T1000 (cell line): ENCODE measurements around the gene ERC2.

Experiments used
- DNase-seq: peaks from one replicate; lab custom pipeline; 2025; ENCODE audit warnings: mixed read lengths; lab: John Stamatoyannopoulos, UW

ERC2 gene

DNA sequence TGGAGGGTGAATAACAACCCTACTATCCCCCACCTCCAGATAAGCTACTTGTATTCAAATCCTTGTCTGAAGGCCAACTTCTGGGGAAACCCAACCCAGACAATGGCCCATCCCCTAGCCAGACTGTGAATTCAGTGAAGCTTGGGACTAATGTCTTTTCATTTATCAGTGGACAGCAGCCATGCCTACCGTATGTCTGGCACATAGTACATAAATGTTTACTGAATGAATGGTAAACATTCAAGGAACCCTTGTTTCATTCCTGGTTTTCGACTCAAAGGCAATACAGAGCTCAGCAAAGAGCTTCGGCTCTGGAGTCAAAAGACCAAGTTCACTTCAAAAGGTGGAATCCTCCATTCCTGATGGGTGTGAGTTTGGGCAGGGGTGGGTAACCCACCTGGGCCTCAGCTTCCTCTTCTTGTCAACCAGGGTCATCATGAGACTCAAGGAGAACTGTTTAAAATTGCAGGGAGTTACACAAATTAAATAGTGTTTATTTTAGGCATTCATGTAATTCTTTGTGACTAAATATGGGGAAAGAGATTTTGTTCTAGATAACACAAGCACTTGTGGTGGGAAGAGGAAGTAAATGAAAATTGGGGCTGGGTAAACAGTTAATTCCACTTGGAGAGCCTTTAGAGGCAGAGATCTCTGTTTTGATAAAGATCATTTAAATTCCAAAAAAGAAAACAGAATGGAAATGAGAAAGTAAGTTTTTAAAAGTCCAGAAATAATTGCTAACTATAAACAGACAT lies 677.5 kb downstream of the ERC2 start:
- no peak for DNase-seq

DNA sequence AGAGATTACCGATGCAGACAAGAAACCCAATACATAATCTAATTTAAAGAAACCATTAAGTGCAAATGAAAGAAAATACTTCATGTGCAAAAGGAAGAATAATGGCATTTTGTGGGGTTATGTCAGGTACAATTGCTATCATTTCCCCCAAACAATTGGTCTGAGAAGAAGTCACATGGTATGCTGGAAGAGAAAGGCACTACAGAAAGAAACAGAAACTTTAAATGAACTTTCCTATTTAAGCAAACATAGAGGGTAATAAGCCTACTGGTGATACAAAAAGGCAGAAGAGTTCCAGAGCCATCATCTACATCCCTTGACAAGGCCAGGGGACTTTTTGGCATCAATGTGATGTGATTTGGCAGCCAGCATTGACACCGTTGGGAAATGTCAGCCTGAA lies 678.8 kb downstream of the ERC2 start:
- DNase-seq: no peak

GRCh38 chr3:55782807-55783206 lies 685.5 kb downstream of the ERC2 start:
- DNase-seq: no peak

DNA sequence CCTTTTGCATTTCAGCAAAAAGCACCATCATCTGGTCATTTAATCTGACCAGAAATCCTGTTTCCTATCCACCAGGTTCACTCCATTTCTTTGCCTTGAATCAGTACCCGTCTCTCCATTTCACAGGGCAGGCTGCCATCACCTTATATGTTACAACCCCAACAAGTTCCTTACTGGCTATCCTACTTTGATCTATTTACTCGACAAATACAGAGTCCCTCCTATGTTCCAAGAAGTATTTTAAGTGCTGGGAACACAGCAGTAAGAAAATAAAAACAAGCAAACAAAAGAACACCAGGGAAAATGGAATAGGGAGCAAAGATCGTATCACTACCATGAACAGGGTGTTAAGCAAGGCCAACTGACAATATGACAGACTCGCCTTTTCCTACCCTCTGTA lies 685.9 kb downstream of the ERC2 start:
- no peak for DNase-seq

DNA sequence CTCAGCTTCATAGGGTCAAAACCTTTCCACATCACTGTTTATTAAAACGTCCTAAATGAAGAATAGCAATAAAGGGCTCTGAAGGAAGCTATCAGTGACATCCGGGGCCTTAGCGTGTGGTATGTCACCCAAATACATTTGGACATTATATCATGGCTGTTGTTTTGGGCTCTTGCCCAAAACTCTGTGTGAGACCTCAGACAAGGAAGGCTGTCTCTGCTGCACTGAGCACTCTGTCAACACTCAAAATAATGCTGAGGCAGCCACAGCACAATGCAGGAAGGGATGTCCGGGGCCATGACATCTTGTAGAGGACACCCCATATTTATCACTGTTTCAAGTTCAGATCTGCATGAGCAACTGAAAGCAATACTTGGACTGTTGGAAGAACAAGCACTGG lies 687.4 kb downstream of the ERC2 start:
- DNase-seq: no peak

GRCh38 chr3:55779543-55779942 lies 688.7 kb downstream of the ERC2 start:
- no peak for DNase-seq

GRCh38 chr3:55775366-55776154 lies 692.7 kb downstream of the ERC2 start:
- DNase-seq: no peak

DNA sequence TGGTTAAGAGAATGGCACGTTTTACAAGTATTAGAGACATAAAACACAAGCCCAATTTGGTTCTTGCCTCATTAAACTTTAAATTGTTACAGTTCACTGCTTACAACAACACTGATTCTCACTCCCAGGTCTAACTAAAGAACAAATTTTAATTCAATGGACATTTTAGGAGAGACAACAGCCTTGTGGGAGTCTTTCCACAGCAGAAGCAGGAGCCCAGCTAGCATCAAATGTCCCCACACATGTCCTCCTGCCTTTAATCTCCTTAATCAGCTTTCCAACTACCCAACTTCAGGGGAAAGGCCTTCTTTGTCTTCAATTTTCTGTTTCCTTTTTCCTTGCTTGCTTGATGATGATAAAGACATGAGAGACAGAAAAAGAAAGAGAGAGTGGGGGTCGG lies 693.4 kb downstream of the ERC2 start:
- no peak for DNase-seq

DNA sequence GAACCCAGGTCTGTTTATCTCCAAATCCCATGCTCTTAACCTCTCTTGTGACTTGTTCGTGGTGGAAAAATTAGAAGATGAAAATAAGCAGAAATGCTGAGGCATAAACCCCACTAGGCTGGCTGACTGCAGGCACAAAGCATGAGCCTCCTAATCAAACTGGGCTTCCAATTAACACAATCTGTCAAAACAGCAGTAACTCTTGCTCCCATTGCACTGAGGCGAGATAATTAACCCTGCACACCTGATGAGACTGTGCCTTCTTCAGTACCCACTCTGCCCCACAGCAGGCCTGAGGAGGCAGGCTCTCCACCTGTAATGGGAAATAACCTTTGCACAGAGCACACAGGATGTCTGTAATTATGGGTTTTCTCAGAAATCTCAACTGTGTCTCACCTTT lies 696.8 kb downstream of the ERC2 start:
- no peak for DNase-seq

DNA sequence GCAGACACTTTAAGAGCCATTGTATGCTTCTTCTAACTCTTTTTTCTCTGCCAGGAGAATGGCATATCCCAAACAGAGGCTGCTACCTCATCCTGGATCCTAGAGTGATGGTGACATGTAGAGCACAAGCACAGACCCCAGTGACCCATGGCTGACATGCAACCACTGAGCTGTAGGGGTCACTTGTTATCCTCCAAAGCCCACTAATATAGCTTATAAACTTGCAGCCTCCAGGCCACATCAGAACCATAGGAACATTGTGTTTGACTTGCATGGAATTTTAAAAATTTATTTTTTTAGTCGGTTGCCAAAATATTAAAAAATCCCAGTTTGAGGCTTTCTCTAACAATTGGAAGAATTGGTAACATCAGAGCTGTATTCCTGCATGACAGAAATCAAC lies 698.2 kb downstream of the ERC2 start:
- no peak for DNase-seq

DNA sequence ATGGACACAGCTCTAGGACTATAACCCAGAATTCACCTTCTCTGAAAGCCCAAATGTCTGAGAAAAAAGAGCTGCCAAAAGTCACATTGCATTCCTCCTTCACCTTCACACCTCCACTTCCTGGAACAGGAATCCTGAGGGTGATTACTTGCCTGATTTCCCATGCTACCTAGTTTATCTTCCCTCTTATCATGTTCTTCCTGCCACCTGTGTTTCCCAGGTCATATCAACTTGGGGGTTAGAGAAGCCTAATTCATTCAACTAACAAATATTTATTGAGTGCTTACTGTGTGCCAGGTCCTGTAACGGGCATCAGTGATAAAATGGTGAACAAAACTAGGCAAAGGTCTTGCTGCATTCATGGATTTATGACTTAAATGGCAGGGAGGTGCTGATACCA lies 701.5 kb downstream of the ERC2 start:
- DNase-seq: no peak

DNA sequence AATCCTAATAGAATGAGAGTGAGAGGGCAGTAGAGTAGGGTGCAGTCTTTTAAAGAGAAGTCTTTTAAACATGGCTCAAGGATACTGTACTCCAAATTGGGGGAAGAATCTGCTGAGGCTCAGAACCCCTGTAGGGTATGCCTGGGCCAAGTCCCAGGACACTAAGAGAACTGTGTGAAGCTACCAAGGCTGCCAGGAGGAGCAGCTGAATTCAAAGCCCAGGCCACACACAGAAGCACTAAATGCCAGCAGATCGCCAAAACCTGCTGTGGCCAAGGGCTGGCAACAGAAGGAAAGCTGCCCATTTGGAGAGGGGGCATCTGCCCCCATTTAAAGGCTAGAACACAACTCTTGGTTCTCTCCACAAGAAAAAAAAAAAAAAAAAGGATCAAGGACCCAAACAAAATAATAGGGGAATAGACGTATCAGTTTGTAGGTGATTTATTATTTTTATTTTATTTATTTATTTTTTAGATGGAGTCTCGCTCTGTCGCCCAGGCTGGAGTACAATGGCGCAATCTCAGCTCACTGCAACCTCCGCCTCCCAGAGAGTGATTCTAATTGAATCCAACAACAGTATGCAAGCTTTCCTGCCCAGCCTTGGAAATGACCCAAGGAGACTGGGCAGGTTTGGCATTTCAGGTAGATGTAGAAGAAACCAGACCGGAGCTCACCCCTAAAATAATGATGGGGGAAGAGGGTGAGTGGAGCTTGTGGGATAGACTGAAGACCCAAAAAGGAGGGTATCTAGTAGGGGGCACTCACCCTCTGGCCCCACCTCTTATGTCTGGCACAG lies 702.2 kb downstream of the ERC2 start:
- no peak for DNase-seq

- no peak for DNase-seq
Measured at GRCh38 chr3:55765398-55765797, 702.9 kb downstream of the ERC2 start.

DNA sequence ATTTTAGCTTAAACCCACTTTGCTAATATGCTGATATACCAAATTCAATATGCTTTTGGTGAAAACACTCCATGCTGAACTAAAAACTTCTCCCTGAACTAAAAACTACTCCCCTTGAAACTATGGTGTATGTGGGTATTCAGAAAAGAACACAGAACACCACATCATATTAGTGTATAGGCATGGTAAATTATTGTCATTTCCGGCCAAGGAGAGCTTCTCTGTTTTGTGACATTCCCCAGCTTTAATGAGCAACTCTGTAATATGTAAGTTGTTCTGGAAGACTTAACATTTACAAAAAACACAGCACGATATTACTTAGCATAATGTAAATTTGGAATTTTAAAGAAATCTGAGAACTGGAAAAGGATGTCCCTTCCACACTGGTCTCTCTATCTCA lies 711.3 kb downstream of the ERC2 start:
- DNase-seq: no peak

- DNase-seq: no peak
Measured at GRCh38 chr3:55755516-55756205, 712.6 kb downstream of the ERC2 start.

DNA sequence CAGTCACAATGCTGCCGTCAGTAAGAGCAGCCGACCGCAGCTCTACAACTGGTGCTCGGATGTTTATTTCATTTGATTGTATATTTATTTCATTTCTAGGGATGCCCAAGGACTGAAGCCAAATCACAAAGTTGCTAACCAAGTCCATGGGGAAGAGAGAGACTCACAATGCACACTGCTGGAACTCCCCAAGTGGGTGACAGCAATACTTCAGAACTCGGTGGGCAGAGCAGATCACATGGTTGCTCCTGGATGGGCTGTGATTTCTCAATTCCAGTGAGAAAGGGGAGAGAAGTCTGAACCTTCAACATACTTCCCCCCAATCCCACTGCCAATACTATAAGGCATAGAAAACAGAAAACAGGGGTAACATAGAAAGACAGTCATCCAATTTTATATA lies 715.4 kb downstream of the ERC2 start:
- no peak for DNase-seq

DNA sequence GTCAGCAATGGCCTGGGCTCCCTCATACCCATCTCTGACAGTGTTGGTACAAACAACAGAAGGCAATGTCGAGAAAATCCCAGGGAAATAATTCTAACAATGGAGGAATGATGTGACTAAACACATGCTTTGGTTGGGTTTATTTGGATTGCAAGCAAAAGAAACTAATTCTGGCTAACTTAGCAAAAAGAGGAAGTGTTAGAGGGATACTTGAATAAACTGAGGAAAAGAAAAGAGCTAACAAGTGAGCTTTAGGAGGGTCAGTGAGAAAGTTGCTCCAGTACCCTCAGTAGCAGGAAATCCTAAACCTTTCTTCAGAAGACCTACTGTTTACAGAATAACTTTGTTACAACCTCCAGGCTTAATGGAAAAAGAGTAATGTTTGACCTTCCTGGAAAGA lies 716.5 kb downstream of the ERC2 start:
- DNase-seq: no peak

- peak; percentile 54 for DNase-seq
Measured at GRCh38 chr3:55750525-55750924, 717.7 kb downstream of the ERC2 start.

GRCh38 chr3:55749036-55749435 lies 719.2 kb downstream of the ERC2 start:
- DNase-seq: no peak

DNA sequence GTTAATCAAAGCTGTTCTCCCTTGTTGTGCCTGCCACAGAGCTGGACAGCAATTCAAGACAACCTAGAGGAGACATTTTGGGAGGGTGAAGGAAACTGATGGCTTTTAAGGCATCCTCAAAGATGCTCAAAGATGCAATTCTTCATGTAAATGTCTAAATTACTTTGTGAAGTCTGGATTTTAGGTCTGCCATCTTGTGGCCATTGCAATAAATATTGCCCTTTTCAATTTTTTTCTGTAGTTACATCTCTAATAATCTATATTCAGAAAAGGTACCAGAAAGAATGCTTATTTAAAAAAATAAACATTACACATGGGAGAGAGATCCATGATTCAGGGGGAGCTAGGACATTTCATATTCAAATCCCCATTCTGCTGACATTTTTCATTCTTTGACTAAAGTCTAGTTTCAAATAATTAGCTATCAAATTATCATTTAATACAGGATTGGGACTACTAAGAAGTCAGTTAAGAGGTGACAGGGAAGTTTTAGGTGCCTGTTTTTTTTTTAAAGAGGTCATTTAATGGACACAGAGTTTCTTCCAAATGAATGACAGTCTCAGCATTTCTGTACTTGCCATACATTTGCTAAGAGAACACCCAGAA lies 721.4 kb downstream of the ERC2 start:
- no peak for DNase-seq

- DNase-seq: no peak
Measured at GRCh38 chr3:55742832-55743136, 725.5 kb downstream of the ERC2 start.
